ENCODE measurements around the gene ENOSF1.

Gene ENOSF1

GRCh38 chr18:676069-676468 is 36.4 kb downstream of the ENOSF1 start:
- in situ Hi-C loops (cut with HindIII; ENCODE audit: low sequenced_read_pairs) = no loop called here

- in situ Hi-C loops (cut with HindIII; ENCODE audit: low sequenced_read_pairs) = no loop called here
Observed at GRCh38 chr18:675307-675706, 37.1 kb downstream of the ENOSF1 start.

- in situ Hi-C loops (cut with HindIII; ENCODE audit: low sequenced_read_pairs) = no loop called here
Observed at GRCh38 chr18:673769-674168, 38.7 kb downstream of the ENOSF1 start.

GRCh38 chr18:673317-673716 is 39.1 kb downstream of the ENOSF1 start:
- in situ Hi-C loops (cut with HindIII; ENCODE audit: low sequenced_read_pairs) = no loop called here

- in situ Hi-C loops (cut with HindIII; ENCODE audit: low sequenced_read_pairs) = no loop called here
Observed at GRCh38 chr18:671405-671804, 41.0 kb downstream of the ENOSF1 start.

GRCh38 chr18:670522-670921 is 41.9 kb downstream of the ENOSF1 start:
- in situ Hi-C loops (cut with HindIII; ENCODE audit: low sequenced_read_pairs) = no loop called here

GRCh38 chr18:669077-669476 is 43.4 kb downstream of the ENOSF1 start:
- in situ Hi-C loops (cut with HindIII; ENCODE audit: low sequenced_read_pairs) = no loop called here

GRCh38 chr18:668260-668659 is 44.2 kb downstream of the ENOSF1 start:
- in situ Hi-C loops (cut with HindIII; ENCODE audit: low sequenced_read_pairs) = no loop called here

- in situ Hi-C loops (cut with HindIII; ENCODE audit: low sequenced_read_pairs) = no loop called here
Observed at GRCh38 chr18:666628-667027, 45.8 kb downstream of the ENOSF1 start.

- in situ Hi-C loops (cut with HindIII; ENCODE audit: low sequenced_read_pairs) = no loop called here
Observed at GRCh38 chr18:666177-666576, 46.3 kb downstream of the ENOSF1 start.

GRCh38 chr18:662197-662596 is 50.2 kb downstream of the ENOSF1 start:
- in situ Hi-C loops (cut with HindIII; ENCODE audit: low sequenced_read_pairs) = loop anchor here (5.0 kb wide), 2 partner anchors 45 to 75 kb away; no protein-coding TSS in a partner anchor

GRCh38 chr18:659597-659996 is 52.8 kb downstream of the ENOSF1 start:
- in situ Hi-C loops (cut with HindIII; ENCODE audit: low sequenced_read_pairs) = no loop called here

- in situ Hi-C loops (cut with HindIII; ENCODE audit: low sequenced_read_pairs) = no loop called here
Observed at GRCh38 chr18:658947-659533, 53.4 kb downstream of the ENOSF1 start.

- in situ Hi-C loops (cut with HindIII; ENCODE audit: low sequenced_read_pairs) = no loop called here
Observed at GRCh38 chr18:658001-658946, 54.2 kb downstream of the ENOSF1 start.

GRCh38 chr18:657311-658000 is 55.0 kb downstream of the ENOSF1 start, which contains the start of gene TYMS:
TYMS (plus strand) TSS chr18:657653; CDS start chr18:657743, 90 bp downstream.
- in situ Hi-C loops (cut with HindIII; ENCODE audit: low sequenced_read_pairs) = no loop called here

- in situ Hi-C loops (cut with HindIII; ENCODE audit: low sequenced_read_pairs) = no loop called here
Observed at GRCh38 chr18:655445-655844, 57.0 kb downstream of the ENOSF1 start.

- in situ Hi-C loops (cut with HindIII; ENCODE audit: low sequenced_read_pairs) = no loop called here
Observed at GRCh38 chr18:654601-655000, 57.8 kb downstream of the ENOSF1 start.

GRCh38 chr18:653512-653911 is 58.9 kb downstream of the ENOSF1 start:
- in situ Hi-C loops (cut with HindIII; ENCODE audit: low sequenced_read_pairs) = no loop called here

- in situ Hi-C loops (cut with HindIII; ENCODE audit: low sequenced_read_pairs) = no loop called here
Observed at GRCh38 chr18:652131-652530, 60.3 kb downstream of the ENOSF1 start.

- in situ Hi-C loops (cut with HindIII; ENCODE audit: low sequenced_read_pairs) = no loop called here
Observed at GRCh38 chr18:650428-650858, 62.0 kb downstream of the ENOSF1 start.

GRCh38 chr18:649341-649740 is 63.1 kb downstream of the ENOSF1 start:
- in situ Hi-C loops (cut with HindIII; ENCODE audit: low sequenced_read_pairs) = no loop called here

All from endothelial cell of hepatic sinusoid (primary cell).